Measurements from ENCODE around the gene ADAMTS1.

Gene ADAMTS1

GRCh38 chr21:26844258-26845065 is 747 bp downstream of the ADAMTS1 start:
- FAIRE-seq, result no peak

GRCh38 chr21:26843933-26844257 is 1.3 kb downstream of the ADAMTS1 start:
- no peak for FAIRE-seq

GRCh38 chr21:26842974-26843932 is 2.0 kb downstream of the ADAMTS1 start:
- FAIRE-seq, result no peak

DNA sequence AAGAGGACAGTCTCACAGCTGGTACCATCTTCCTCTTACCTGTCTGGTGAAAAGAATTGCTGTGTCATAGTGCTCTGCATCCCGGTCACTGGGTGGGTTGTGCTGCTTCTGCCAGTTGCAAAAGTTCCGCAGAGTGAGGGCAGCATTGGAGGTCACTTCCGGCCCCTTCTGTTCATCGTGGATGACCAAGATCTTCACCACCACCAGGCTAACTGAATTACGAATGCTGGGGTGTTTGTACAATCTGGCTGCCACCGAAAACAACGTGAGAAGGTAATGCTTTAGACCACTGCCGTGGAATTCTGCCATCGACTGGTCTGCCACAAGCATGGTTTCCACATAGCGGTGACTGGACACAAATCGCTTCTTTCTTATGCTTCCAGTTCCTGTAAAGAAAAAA is 2.9 kb downstream of the ADAMTS1 start:
- FAIRE-seq, result no peak

GRCh38 chr21:26840912-26841311 is 4.3 kb downstream of the ADAMTS1 start:
- no peak for FAIRE-seq

DNA sequence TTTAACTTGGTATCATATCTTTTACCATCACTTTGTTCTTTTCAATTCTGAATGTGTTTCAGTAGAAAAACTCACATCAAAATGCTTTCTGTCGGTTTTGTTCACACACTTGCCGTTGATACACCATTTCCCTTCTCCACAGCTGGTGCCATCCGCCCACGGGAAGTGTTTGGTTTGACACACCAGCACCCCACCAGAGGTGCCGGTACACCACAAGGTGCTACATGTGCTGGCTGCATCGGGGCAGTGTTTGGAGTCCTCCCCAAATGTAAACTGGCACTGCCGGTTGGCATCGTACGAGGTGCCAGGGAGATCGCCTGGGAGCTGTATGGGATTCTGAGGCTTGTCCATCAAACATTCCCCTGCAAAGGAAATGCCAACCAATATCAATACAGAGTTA is 5.0 kb downstream of the ADAMTS1 start:
- FAIRE-seq, result no peak

GRCh38 chr21:26837539-26837938 is 7.7 kb downstream of the ADAMTS1 start:
- FAIRE-seq, result no peak

GRCh38 chr21:26836528-26836927 is 8.7 kb downstream of the ADAMTS1 start:
- no peak for FAIRE-seq

DNA sequence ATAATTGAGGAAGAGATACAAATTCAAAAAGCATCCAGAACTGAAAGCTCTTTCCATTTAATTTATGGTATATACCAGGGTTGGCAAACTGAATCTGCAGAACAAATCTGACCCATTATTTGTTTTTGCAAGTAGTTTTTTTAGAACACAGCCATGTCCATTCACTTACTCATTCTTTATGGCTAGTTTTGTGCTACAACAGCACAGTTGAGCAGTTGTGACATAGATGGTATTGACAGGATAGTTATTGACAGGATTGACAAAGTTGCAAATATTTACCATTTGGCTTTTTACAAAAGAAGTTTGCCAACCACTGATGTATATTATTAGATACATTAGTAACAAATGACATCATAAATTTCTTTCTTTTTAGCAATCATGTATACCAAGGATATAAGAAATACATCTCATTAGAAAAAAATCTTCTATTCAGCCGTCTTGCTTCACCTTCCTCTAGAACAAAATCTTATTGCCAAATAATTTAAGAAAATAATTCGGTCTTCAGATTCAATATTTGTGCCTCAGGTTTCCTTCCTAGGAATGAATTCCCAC is 9.4 kb downstream of the ADAMTS1 start:
- FAIRE-seq, result no peak

- no peak for FAIRE-seq
Measured at GRCh38 chr21:26835027-26835713, 10.0 kb downstream of the ADAMTS1 start.

- FAIRE-seq, result no peak
Measured at GRCh38 chr21:26834181-26834905, 10.9 kb downstream of the ADAMTS1 start.

GRCh38 chr21:26833460-26833939 is 11.7 kb downstream of the ADAMTS1 start:
- no peak for FAIRE-seq

- no peak for FAIRE-seq
Measured at GRCh38 chr21:26833011-26833410, 12.2 kb downstream of the ADAMTS1 start.

DNA sequence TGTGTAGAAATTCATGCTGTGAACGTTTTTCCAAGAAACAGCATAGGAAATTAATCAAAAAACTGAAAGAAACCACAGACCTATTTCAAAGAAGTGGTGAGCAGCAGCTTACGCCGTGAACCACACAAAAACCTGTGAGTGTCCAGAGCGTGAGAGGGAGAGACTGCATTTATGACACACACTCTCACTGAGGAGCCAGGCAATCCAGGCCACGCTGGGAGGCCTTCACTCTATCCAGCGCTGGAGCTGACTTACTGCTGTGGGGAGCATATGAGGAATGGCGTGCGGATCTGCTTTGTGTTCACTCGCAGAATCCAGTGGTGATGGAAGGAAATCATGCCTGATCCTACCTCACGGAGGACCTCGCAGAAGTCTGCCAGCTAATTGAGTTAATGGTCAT is 12.7 kb downstream of the ADAMTS1 start:
- FAIRE-seq, result no peak

GRCh38 chr21:26826801-26827200 is 18.4 kb downstream of the ADAMTS1 start:
- no peak for FAIRE-seq

DNA sequence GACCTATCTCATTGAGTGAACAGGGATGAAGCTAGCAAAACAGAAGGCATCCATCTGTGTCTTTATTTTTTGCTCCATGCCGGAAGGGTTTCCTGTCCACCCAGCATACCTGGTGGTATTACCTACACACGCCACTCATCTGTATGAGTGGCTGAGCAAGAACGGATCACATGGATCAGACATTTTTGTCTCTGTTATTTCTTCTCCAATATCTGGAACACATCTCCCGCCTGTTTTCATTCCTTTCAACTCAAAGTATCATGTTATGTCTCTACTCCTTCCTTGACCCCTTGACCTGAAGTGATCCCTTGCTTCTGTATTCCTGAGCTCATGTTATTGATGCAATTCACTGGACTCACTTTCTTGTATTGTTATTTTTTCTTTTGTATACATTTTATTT is 24.7 kb downstream of the ADAMTS1 start:
- no peak for FAIRE-seq

- no peak for FAIRE-seq
Measured at GRCh38 chr21:26819740-26820324, 25.4 kb downstream of the ADAMTS1 start.

DNA sequence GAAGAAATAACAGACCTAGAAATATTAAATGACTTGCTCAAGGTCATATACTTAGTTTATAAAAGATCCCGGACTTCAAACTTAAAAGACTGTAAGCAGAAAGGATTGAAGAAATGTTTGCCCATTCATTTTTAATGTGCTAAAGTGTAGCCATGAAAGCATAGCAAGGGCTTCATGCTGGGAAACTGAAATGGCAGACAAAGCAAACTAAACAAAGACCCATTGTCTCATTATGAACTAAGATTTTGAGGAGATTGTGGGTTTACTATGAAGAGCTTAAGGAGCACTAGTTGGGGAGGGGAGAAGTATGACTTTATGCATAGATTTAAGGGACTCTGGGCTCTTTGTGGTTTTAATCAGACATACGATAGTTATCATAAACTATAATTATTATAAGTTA is 26.3 kb downstream of the ADAMTS1 start:
- FAIRE-seq, result no peak

DNA sequence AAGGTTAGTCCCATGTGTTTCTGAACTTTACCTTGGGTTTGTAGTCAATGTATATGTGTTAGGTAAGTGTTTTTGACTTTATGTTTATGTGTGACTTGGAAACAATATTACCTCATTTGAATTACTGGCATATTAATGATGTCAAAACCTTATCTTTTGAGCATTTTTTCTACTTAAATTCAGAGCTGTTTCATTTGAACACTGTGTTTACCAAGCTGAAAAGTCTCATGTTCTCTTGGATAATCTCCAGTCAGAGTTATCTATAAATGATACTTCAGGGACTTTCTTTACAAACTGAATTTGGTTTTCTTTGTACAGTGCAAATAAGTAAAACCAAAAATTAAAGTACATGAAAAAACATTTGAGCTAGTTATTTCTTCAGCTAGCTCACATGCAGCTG is 30.0 kb downstream of the ADAMTS1 start:
- no peak for FAIRE-seq

DNA sequence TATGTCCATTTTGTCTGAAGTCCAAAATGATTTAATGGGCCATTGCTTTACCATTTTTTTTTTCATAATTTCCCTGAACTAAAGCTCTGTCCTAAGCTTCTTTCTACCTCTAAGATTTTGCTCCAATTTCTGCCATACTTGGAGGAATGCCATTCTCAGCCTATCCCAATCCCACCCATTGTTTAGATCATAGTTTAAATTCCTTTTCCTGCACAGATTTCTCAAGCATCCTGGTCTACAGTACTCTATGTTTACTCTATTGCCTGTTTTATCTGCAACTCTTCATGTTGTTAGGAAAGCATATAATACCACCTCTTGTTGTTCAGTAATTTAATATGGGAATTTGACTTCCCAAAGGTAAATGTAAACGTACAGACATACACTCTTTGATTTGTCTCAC is 30.8 kb downstream of the ADAMTS1 start:
- no peak for FAIRE-seq

- FAIRE-seq, result no peak
Measured at GRCh38 chr21:26813426-26813998, 31.7 kb downstream of the ADAMTS1 start.

DNA sequence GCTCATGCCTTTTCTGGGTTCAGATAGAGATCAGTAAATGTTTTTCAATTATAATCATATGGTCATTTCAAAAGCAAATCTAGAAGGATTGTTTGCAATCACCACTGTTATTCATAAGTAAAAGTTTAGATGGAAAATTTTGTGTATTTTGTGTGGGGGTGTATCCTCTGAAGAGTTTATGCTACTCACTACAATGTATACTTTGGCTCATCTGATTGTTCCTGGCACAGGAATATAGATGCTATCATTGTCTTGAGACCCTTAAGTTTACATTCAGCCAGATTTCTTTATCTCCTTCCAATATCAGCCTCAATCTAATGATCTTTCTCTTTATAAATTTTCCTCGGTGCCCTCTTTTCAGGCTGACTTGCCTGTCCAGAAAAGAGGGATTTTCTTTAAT is 33.0 kb downstream of the ADAMTS1 start:
- FAIRE-seq, result no peak

Measured in islet of Langerhans (tissue), 1 donor.